Body of pancreas (tissue), 4 donors: ENCODE measurements around the gene RPL13.

Experiments
- POLR2A ChIP-seq, 3 donors: fragments of 450-650 bp; IDR thresholded peaks; one replicate each; pipeline ENCODE4 v1.6.1; 2016; ENCODE audit warnings: antibody characterized with exemption in 3 of 3, mild to moderate bottlenecking in 2 of 3
- TF ChIP-seq, protein P1 (sequence below), 7 experiments: fragments of 450-650 bp in 4 of 7; fragments of 200-600 bp in 3 of 7; sonication (generic) in 3 of 7; IDR thresholded peaks; one replicate each; pipeline ENCODE4 v1.5.1; 2016 to 2019; ENCODE audit warnings: antibody characterized with exemption in 7 of 7

- TF ChIP-seq, protein P1, sequence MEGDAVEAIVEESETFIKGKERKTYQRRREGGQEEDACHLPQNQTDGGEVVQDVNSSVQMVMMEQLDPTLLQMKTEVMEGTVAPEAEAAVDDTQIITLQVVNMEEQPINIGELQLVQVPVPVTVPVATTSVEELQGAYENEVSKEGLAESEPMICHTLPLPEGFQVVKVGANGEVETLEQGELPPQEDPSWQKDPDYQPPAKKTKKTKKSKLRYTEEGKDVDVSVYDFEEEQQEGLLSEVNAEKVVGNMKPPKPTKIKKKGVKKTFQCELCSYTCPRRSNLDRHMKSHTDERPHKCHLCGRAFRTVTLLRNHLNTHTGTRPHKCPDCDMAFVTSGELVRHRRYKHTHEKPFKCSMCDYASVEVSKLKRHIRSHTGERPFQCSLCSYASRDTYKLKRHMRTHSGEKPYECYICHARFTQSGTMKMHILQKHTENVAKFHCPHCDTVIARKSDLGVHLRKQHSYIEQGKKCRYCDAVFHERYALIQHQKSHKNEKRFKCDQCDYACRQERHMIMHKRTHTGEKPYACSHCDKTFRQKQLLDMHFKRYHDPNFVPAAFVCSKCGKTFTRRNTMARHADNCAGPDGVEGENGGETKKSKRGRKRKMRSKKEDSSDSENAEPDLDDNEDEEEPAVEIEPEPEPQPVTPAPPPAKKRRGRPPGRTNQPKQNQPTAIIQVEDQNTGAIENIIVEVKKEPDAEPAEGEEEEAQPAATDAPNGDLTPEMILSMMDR (IDR thresholded peaks at IDR 0.05) = no peak
- no peak for TF ChIP-seq POLR2A (IDR thresholded peaks at IDR 0.05)
Measured at GRCh38 chr16:89545831-89546574, 14.5 kb upstream of the RPL13 start.
